HG02571 (cell line): ENCODE results near the gene RBM38.

Experiments used
- ATAC-seq: cut with Tn5 transposase; IDR thresholded peaks from one replicate; pipeline ENCODE4 v1.9.1; 2021; ENCODE audit warnings: mild to moderate bottlenecking, moderate library complexity; ENCODE audit not compliant: unreplicated experiment

Gene RBM38

DNA sequence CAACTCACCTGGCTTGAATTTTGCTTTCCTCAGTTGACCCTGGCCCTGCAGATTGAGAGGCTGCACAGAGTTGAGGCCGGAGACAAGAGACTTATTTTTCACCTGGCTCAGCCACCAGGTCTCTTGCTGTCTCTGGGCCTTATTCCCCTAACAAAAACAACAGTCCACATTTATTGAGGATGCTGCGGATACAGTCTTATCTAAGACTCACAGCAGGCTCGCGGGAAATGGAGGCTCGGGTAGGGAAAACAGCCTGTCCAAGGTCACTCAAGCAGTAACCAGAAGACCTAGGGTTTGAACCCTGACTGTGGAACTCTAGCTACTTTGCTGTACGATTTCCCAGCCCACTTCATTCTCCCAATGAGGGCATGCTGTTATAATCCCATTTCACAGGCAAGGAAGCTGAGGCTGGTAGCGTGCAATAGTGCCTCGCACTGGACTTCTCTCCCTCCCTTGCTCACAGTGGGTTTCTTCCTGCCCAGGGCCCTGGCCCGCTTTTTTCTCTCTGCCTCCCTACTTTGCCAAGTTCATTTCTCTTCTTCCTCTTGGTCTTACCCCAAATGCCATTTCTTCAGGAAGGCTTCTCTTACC lies 57.7 kb downstream of the RBM38 start:
- ATAC-seq = no peak

DNA sequence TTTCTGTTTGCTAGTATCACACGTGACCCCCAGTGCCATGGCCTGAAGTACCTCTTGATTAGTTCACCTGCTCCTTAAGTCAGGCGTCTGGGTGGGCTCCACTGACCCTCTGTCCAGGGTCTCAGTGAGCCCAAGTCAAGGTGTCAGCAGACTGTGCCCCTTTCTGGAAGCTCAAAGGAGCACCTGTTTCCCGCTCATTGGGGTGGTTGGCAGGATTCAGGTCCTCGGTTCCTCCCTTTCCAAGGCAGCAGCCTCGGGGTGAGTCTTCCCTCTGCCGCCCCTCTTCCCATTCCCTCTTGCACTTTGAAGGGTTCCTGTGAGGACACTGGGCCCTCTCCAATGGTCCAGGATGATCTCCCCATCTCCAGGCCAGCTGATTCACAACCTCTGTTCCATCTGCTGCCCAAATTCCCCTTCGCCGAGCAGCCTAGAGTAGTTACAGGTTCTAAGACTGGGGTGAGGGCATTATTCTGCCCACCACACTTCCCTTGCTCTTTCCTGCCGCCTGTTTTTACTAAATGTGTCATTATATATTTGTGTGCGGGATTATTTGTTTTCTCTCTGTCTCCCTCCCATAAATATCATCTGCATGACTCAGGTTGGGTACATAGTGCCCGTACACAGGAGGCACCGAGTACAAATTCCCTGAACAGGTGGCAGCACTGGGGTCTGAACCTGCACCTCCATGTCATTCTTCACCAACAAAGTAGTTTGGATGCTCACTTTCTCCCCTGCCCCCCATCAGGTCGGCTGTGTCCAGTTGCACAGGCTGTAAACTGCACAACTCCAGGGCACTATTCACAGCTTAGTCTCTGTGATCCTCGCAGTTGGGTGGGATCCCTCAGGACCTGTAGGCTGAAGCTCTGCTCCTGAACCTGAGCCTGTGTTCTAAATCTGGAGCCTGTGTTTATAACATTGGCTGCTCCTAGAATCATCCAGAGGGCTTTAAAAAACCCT lies 58.5 kb downstream of the RBM38 start:
- ATAC-seq = no peak

DNA sequence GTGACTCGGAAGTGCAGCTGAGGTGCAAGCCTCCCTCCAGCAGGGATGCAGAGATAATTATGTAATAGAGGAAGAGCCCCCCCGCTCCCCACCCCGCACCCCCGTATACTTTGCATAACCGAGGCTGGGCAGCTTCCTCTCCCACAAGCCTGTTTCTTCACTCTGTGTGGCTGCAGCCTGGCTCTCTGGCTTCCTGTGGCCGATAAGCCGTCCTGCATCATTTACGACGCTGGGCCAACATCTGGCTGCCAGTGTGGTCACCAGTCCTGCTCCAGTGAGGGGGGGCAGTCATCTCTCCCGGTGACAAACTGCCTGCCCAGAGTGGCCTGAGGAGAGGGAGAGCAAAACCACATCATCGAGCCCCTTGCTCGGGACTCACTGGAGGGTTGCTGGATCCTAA lies 59.2 kb downstream of the RBM38 start:
- ATAC-seq = peak; percentile 70

DNA sequence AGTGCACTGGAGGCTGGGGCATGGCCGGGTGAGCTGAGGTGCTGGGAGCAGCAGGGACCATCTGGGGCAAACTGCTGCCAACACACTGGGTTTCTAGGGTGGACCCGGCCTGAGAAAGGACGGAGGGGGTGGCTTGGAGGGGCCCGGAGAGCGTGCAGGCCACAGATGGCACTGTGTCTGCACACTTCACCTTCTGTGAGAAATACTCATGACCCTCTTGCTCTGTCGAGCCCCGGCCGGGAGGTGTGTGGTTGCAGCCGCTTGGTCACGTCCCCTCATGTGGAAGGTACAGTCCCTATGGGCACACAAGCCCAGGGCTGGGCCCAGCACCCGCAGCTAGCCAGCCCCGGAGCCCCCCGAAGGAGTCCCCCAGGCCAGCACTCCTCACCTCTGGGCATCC lies 59.7 kb downstream of the RBM38 start:
- no peak for ATAC-seq

DNA sequence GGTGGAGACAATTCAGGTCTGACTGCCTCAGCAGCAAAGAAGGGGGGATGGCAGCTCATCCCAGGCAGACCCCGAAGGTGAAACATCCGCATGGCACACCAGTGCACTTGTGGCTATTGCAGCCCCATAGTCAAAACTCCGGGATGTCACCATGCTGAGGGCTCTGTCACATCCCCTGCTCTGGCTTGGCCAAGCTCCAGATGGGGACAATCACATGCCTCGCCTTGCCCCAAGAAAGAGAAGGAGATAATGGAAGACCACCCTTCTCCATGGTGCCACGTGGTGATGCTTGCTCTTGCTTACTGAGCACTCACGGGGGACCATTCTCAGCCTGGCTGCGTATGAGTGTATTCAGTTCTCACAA lies 60.2 kb downstream of the RBM38 start:
- ATAC-seq = no peak

DNA sequence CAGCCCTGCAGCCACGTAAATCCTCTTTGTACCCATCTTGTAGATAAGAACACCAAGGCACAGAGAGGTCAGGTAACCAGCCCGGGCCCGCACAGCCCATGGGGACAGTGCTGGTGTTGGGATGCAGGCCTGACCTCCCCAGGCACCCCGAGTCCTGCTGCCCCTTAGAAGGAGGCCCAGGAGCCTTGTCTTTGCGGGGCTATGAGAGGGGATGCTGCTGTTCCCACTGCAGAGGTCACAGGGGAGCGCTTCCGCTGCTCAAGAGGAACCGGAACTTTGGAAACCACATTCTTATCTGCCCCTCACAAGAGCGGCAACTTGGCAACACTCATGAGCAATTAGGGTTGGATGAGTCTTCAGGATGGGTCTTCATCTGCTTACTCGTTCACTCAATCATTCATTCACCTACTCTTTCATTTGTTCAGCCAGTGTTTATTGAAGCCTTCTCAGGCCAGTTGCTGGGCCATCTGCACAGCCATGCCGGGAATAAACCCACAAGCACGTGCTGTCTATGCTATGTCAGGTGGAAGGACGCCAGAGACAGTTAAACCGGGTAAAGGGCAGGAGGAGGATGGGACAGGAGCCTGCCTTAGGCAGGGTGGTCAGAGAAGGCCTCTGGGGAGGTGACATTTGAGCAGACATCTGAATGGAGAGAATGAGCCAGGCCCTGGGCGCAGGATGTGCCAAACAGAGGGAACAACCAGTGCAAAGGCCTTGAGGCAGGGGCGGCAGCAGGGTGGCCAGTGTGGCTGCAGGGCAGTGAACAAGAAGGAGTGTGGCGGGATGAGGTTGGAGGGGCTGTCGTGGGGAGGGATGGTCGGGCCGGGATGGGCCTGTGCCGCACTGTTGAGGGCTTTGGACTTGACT lies 60.8 kb downstream of the RBM38 start:
- ATAC-seq = no peak

DNA sequence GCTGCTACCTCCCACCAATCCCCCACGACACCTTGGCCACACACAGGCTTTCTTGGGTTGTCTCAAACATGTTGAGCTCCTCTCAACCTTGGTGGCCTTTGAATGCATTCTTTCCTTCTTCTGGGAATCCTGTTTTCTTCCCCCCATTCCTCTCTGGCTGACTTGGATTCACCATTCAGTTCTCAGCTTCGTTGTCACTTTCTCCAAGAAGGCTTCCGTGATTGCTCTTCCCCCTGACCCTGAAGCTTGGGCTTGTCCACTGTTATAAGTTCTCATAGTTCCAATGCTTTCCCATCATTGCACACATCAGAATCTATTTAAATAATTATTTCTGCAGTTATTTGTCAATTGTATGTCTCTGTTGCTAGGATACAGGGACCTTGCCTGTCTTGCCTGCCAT lies 64.2 kb downstream of the RBM38 start:
- ATAC-seq = no peak

DNA sequence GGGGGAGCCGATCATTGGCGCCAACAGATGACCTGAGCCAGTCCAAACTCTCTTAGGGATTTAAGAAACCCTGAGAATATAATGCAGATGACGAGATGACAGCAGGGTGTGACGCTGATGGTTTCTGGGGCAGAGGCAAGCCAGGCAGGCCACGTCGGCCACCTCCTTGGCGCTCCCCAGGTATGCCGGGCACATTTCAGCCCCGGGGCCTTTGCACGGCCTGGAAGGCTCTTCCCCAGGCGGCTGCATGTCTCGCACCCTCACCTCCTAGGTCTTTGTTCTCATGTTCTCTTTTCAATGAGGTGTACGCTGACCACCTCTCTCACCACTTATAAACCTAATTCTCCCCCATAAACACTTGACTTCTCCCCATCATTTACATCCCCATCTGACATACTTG lies 64.9 kb downstream of the RBM38 start:
- no peak for ATAC-seq

DNA sequence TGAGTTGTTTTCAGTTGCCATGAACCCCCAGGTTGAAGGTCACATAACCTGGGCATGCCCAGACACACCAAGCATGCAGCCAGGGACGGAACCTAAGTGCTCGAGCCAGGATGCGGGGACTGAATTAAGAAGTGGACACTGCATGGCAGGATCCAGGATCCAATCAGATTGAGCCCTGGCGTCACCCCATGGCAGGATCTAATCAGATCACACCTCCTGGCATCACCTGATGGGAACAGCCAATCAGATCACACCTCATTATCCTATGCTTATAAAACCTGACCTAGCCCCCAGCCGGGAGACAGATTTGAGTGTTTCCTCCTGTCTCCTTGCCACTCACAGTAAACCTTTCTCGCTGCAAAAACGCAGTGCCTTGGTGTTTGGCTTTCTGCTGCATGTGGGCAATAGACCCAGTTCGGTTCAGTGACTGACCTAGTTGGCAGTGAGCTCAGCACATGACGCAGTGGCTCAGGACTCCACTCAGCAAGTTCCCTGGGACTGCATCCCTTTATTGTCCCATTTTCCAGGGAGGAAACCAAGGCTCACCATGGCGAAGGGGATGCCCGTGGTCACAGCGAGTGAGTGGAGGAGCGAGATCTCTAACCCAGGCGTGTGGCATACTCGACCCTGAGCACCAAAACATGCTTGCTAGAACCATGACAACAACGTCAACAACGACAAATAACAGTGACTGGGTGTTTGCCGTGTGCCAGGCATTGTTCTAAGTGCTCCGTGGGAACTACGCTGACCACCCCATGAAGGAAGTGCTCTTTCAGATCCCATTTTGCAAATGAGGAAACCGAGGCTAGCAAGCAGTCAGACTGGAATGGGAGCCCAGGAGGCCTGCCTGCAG lies 66.3 kb downstream of the RBM38 start:
- ATAC-seq = no peak

DNA sequence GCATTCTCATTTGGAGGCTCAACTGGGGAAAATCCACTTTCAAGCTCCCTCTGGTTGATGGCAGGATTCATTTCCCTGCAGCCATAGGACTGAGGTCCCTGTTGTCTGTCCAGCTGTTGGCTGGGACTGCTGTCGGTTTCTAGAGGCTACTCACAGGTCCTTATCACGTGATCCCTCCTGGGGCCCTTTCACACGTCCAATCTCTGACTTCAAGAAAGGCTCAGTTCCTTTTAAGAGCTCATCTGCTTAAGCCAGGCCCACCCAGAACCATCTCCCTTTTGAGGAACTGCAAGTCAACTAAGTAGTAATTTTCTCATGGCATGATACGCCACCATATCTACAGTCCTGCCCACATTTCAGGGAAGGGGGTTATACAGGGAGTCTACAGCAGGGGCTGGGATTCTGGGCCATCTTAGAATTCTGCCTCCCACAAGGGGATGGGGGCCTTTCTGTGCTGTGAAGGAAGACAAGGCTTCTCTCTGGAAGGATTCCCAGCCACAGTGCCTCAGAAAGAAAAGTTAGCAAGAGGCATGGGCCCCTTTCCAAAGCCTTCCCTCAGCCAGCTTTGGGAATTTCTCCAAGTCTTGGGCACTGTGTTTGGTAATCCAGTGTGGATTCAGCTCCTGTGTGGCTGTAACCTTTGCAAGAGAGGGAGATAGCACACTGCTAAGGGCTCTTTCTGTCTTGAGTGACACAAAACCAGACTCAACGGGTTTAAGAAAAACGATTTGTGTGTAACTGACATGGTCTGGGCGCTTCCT lies 67.4 kb downstream of the RBM38 start:
- no peak for ATAC-seq
